Activated naive CD8-positive, alpha-beta T cell treated with anti-CD3 and anti-CD28 coated beads, Interleukin-2, amount 10 ng/mL, durations not matched to agents 7 days and 5 days (primary cell): ENCODE data around the gene NIT1. TPM values are rescaled to one million over a fixed set of nuclear protein-coding genes. Genes with fewer than 3 reads are reported as not detected.

Experiments used
- ATAC-seq: fragments of 150-1000 bp; cut with Tn5 transposase; one replicate; pipeline ENCODE4 v1.10.0; 2021; ENCODE audit warnings: low read depth, moderate library complexity
- POLR2A ChIA-PET: fragments of 350-600 bp; sonication (Branson Sonifier 250); formaldehyde crosslinking; loops from one replicate; lab custom pipeline; 2021; ENCODE audit warnings: antibody characterized with exemption; lab: Charles Lee
- DNase-seq: peaks from one replicate; pipeline ENCODE4 v3.0.0; 2021
- H3K27ac Mint-ChIP-seq: one replicate; pipeline ENCODE4 v1.8.0; 2022; ENCODE audit warnings: mild to moderate bottlenecking, mixed read lengths
- H3K27me3 Mint-ChIP-seq: one replicate; pipeline ENCODE4 v1.8.0; 2022; ENCODE audit warnings: mild to moderate bottlenecking, moderate library complexity, mixed read lengths
- H3K36me3 Mint-ChIP-seq: one replicate; pipeline ENCODE4 v1.8.0; 2021; ENCODE audit warnings: mild to moderate bottlenecking, mixed read lengths
- H3K4me1 Mint-ChIP-seq: one replicate; pipeline ENCODE4 v1.8.0; 2021; ENCODE audit warnings: mixed read lengths
- H3K4me3 Mint-ChIP-seq: one replicate; pipeline ENCODE4 v1.8.0; 2022; ENCODE audit warnings: mild to moderate bottlenecking, moderate library complexity, mixed read lengths
- H3K9me3 Mint-ChIP-seq: one replicate; pipeline ENCODE4 v1.8.0; 2021; ENCODE audit warnings: mixed read lengths
- total RNA-seq, 2 experiments: library from RNA; stranded (reverse); gene quantifications; one replicate each; pipeline ENCODE4 v1.2.3, GENCODE V29; 2021

NIT1 gene
- total RNA-seq, 2 experiments from 2014 or later = 44.7 to 49.3 TPM

DNA sequence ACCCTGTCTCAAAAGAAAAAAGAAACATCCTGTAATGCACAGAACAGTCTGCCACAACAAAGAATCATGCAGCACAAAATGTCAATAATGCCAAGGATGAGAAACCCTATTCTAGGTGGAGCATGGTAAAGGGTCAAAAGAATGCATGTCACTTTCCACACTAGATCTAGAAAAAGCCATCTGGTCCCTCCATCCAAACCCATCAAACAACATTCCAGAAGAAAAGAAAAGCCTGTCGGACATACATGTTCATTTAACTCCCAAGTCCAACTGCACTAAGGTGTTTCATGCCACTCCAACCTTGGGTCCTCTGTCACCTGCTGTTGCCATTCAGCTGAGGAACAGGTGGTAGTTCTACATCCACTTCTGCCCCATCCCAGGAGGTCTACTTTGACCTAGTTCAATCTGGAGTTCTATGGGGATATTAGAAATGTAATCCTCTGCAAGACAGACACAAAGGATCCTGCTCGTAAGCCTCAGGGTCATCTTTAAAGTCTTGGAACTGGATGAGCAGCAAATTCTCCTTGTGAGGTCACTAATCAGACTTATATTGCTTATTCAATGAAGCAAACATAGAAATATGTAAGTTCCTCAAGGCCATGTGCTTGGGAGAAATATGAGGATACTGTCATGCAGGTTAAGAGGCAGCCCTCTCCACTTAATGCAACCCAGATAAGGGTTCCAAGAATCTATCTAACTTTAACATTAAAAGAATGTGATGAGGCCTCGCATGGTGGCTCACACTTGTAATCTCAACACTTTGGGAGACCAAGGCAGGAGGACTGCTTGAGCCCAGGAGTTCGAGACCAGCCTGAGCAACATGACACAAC lies 10.9 kb downstream of the NIT1 start:
- H3K4me3 Mint-ChIP-seq = no peak overlapping the region
- peaks cover 38% of the 10 kb centered on the region for H3K36me3 Mint-ChIP-seq
- no peaks in the 10 kb centered on the region for H3K9me3 Mint-ChIP-seq
- no peaks in the 10 kb centered on the region for H3K27me3 Mint-ChIP-seq
- ATAC-seq (no peak), DNase-seq (no peak)
- no peak overlapping the region for H3K27ac Mint-ChIP-seq
- POLR2A ChIA-PET = interaction anchor here (1.7 kb wide), 1 partner anchor 11 kb away, joined by 4 read pairs; the partner anchor contains the start of genes NIT1 and PFDN2
- peaks cover 43% of the 10 kb centered on the region for H3K4me1 Mint-ChIP-seq

DNA sequence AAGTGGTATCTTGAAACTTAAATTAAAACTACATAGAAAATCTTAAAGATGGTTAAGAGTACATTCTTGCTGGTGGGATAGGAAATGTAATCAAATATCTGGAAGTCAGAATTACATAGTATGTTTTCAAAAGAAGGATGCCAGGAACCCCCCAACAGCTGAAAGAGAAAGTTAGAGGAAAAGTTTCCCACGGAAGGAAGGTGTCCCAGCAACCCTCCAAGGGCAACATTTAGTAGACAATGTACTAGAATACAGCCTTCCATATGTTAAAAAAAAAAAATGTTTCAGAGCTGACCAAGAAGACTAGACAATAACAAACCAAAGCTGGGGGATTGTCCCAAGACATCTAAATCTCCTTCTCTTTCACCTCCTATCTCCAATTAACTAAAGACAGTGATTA lies 12.4 kb downstream of the NIT1 start:
- H3K27ac Mint-ChIP-seq = no peak overlapping the region
- no peak for DNase-seq
- no peak for ATAC-seq
- H3K4me1 Mint-ChIP-seq = peaks cover 45% of the 10 kb centered on the region
- POLR2A ChIA-PET = interaction anchor here (1.7 kb wide), 1 partner anchor 13 kb away, joined by 4 read pairs; the partner anchor contains the start of genes NIT1 and PFDN2
- no peaks in the 10 kb centered on the region for H3K27me3 Mint-ChIP-seq
- H3K9me3 Mint-ChIP-seq = no peaks in the 10 kb centered on the region
- H3K36me3 Mint-ChIP-seq = peaks cover 36% of the 10 kb centered on the region
- peak overlapping the region; percentile 9 for H3K4me3 Mint-ChIP-seq

DNA sequence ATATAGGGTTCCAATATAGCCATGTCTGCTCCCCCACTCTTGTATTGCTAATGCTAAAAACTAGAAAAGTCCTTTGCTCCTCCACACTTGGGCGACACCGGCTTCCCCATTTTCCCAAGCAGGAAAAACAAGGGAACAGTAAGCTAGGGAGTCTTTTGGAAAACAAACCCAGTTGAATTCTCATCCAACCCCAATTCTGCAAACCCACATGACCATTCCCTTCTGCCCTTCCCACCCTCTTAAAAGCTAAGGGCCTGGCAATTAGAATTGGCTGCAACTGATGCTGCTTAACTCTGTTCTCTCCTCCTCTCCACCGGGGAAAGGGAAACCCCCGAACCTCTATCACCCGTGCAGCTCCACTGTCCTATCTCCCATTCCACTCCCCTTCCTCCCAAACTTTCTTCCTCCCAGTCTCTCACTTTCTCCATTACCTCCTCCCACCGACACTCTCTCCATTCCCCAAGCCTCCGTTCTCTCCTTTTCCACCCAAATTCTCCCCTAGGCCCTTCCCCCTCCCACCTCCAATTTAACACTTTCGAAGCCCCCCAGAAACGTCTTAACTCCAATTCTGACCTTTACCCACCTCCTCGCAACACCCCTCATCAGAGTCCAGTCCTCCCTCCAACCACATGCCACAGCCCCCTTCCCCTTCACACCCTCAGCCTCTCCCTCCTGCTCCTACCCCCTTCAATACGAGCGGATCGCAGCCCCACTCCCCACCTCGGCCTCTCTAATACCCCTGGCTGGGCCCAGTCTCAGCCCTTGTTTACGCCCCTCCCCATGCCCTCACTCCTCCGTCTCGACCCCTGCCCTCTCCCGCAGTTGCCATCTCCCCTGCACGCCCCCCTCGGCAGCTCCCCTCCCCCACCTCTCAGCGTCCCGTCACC lies 13.9 kb downstream of the NIT1 start:
- H3K27me3 Mint-ChIP-seq = no peaks in the 10 kb centered on the region
- DNase-seq = no peak
- H3K4me1 Mint-ChIP-seq = peaks cover 40% of the 10 kb centered on the region
- POLR2A ChIA-PET = interaction anchor here (0.6 to 2.4 kb wide), 13 partner anchors 10 to 118 kb away, joined by 3 to 15 read pairs (median 5); partner anchors contain the start of genes ARHGAP30, B4GALT3, F11R and PPOX
- no peak for ATAC-seq
- peaks cover 30% of the 10 kb centered on the region for H3K36me3 Mint-ChIP-seq
- H3K9me3 Mint-ChIP-seq = no peaks in the 10 kb centered on the region
- no peak overlapping the region for H3K27ac Mint-ChIP-seq
- H3K4me3 Mint-ChIP-seq = no peak overlapping the region

DNA sequence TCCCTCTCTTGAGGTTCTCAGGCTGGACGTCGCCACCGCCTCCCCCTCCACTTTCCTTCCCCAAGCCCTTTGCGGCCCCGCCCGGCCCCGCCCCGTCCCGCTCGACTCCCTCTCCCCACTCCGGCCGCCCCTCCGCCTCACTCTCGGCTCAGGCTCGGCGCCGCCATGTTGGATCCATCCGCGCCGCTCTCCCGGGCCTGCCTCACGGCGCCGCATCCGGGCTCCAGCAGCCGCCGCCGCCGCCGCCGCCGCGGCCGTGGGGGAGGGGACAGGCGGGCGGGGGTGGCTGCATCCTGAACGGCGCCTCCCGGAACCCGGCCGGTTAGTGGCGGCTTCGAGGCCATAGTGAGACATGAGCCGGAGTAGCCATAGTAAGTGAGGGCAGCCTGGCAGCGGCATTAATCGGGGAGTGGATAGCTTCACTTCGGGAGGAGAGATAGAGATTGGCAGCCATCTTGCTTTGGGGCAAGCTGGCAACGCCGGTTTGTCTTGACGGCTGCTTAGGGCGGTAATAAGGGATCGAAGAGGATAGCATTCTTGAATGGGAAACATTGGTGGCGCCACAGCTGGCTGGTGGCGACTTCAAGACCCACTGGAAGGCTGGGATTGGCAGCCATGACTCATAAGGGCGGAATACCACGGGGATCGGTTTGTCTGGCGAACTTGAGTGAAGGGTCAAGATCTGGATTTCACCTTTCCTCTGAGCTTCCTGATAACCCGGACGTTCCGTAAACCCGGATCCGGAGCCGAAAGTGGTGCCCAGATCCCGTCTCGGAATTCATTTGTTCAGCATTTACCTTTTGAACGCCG lies 14.7 kb downstream of the NIT1 start, which contains the start of gene DEDD:
DEDD (minus strand) TSS at position 258 of the 810 bp plus-strand sequence. CDS start 8,205 bp downstream, outside the sequence.
- no peaks in the 10 kb centered on the region for H3K27me3 Mint-ChIP-seq
- H3K4me3 Mint-ChIP-seq = no peak within 1 kb of the TSS
- H3K4me1 Mint-ChIP-seq = peaks cover 35% of the 10 kb centered on the region
- no peak within 1 kb of the TSS for H3K27ac Mint-ChIP-seq
- ATAC-seq = peak; percentile 98
- no peaks in the 10 kb centered on the region for H3K9me3 Mint-ChIP-seq
- POLR2A ChIA-PET = interaction anchor here (0.6 to 2.4 kb wide), 16 partner anchors 9 to 126 kb away, joined by 3 to 15 read pairs (median 4); partner anchors contain the start of genes ARHGAP30, B4GALT3, F11R and PCP4L1
- DNase-seq = peak; percentile 92
- H3K36me3 Mint-ChIP-seq = peaks cover 22% of the 10 kb centered on the region

DNA sequence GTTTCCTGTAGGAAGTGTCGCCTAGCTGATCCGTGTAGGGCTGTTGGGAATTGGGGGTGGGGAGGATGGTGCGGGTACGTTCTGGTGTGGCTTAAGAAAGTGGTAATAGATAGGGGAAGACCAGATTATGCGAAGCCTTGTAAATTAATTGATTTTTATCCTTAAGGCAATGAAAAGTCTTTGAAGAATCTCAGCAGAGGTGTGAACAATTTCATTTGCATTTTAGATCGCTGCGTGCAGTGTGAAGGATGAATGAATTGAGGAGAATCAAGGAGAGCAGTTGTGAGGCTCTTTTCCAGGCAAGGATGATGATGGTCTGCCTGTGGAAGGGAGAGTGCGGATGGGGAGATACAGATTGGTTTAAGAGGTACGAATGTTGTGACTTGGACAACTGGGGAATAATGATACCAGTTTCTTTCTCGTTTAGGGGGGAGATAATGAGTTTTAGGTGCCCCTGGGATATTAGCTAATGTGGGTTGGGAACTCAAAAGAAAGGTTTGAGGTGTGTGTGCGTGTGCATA lies 15.4 kb downstream of the NIT1 start:
- no peaks in the 10 kb centered on the region for H3K9me3 Mint-ChIP-seq
- no peak overlapping the region for H3K27ac Mint-ChIP-seq
- peaks cover 16% of the 10 kb centered on the region for H3K36me3 Mint-ChIP-seq
- H3K4me1 Mint-ChIP-seq = peaks cover 30% of the 10 kb centered on the region
- POLR2A ChIA-PET = interaction anchor here (0.6 to 2.6 kb wide), 14 partner anchors 8 to 125 kb away, joined by 3 to 15 read pairs (median 6); partner anchors contain the start of genes ARHGAP30, B4GALT3, F11R and PCP4L1
- H3K27me3 Mint-ChIP-seq = no peaks in the 10 kb centered on the region
- H3K4me3 Mint-ChIP-seq = no peak overlapping the region
- no peak for ATAC-seq
- DNase-seq = no peak

DNA sequence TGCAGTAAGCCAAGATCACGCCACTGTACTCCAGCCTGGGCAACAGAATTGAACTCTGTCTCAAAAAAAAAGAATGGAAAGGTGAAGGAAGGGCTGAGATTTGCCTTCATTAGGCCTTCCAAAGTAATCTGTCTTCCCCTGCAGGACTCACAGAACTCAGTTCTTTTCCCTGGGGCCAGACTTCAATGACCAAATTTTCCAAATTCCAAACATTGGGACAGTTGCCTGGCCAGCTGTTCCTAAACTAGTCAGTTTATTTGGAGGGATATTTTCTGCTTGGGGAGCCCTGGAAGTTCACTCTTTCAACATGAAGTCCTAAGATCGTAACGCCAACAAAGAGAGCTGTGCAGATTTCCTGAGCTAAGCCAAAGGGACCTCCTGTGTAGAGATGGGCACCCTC lies 20.0 kb downstream of the NIT1 start:
- ATAC-seq = no peak
- H3K4me1 Mint-ChIP-seq = peaks cover 5% of the 10 kb centered on the region
- H3K27ac Mint-ChIP-seq = no peak overlapping the region
- no peak for DNase-seq
- no peaks in the 10 kb centered on the region for H3K9me3 Mint-ChIP-seq
- H3K4me3 Mint-ChIP-seq = no peak overlapping the region
- no peaks in the 10 kb centered on the region for H3K27me3 Mint-ChIP-seq
- POLR2A ChIA-PET = interaction anchor here (0.6 to 2.2 kb wide), 3 partner anchors 16 to 69 kb away, joined by 3 to 6 read pairs (median 3); partner anchors contain the start of gene UFC1
- peaks cover 2% of the 10 kb centered on the region for H3K36me3 Mint-ChIP-seq

DNA sequence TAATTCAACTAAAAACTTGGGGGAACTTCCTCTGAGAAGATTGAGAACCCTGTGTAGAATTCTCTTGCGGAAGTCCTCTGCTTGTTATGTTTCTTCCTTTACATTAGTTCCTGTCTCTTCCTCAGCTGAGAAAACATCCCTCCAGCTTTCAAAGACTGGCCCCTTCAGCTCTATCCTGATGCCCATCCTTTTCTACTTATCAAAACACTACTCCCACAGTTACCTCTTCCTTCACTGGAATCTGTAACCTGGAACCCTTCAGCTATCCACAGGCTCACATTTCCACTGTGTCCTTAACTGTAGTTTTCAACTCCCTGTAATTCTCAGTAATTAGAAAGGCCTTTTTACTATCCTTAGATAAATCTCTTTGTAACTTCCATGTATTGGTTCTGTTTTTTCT lies 20.5 kb downstream of the NIT1 start:
- H3K9me3 Mint-ChIP-seq = no peaks in the 10 kb centered on the region
- DNase-seq (no peak), ATAC-seq (no peak)
- peak overlapping the region; percentile 37 for H3K27ac Mint-ChIP-seq
- H3K36me3 Mint-ChIP-seq = peaks cover 2% of the 10 kb centered on the region
- no peak overlapping the region for H3K4me3 Mint-ChIP-seq
- POLR2A ChIA-PET = interaction anchor here (0.6 to 2.2 kb wide), 3 partner anchors 15 to 69 kb away, joined by 3 to 6 read pairs (median 3); partner anchors contain the start of gene UFC1
- H3K27me3 Mint-ChIP-seq = no peaks in the 10 kb centered on the region
- H3K4me1 Mint-ChIP-seq = peaks cover 5% of the 10 kb centered on the region

DNA sequence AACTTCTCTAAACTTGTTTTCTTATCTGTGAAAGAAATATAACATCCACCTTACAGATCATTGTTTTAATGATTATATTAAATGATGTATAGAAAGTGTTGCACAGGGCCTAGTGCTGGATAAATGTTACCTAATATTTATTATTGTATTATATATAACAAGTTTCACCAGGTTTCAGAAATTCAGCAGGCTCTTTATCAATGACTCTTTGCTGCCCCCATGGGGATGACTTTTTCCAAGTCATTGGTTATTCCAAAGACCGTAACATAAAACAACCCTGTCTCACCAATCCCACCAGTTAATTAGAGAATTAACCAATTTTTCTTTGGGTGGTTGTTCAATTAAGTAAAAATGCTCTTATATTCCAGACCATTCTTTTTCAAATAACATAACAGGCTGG lies 21.9 kb downstream of the NIT1 start:
- DNase-seq (no peak), ATAC-seq (no peak)
- POLR2A ChIA-PET = interaction anchor here (0.7 kb wide), 1 partner anchor 26 kb away, joined by 3 read pairs; the partner anchor contains the start of gene PPOX
- no peak overlapping the region for H3K27ac Mint-ChIP-seq
- no peak overlapping the region for H3K4me3 Mint-ChIP-seq
- H3K4me1 Mint-ChIP-seq = peaks cover 5% of the 10 kb centered on the region
- H3K36me3 Mint-ChIP-seq = peaks cover 2% of the 10 kb centered on the region
- H3K27me3 Mint-ChIP-seq = no peaks in the 10 kb centered on the region
- H3K9me3 Mint-ChIP-seq = no peaks in the 10 kb centered on the region

DNA sequence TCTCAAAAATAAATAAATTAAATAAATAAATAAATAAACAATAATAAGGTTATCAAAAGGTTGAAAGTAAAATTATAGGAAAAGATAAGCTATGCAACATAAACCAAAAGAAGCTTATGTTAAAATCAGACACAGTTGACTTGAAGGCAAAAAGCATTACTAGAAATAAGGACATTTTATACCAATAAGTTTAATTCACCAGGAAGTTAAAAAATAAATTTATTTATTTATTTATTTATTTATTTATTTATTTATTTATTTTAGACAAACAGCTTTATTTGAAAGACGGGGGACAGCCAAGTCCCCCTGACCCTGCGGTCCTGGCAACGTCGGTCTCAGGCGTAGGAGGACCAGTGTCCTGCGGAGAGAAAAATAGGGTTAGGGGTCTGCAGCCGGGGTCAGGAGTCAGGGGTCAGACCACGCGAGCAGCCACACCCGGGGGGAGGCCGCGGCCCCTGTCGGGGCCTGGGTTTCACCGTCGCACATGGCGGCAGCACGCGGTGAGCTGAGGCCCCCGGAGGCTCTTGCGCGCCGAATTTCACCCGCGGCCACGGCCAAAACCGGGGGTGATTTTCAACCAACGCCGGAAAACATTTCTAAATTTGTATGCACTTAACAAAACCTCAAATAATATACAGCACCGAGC lies 23.0 kb downstream of the NIT1 start:
- no peak overlapping the region for H3K27ac Mint-ChIP-seq
- H3K4me1 Mint-ChIP-seq = peaks cover 3% of the 10 kb centered on the region
- H3K27me3 Mint-ChIP-seq = no peaks in the 10 kb centered on the region
- POLR2A ChIA-PET = interaction anchor here (0.5 to 1.3 kb wide), 5 partner anchors 8 to 101 kb away, joined by 3 to 5 read pairs (median 4); partner anchors contain the start of gene DEDD
- ATAC-seq (no peak), DNase-seq (no peak)
- H3K4me3 Mint-ChIP-seq = no peak overlapping the region
- H3K9me3 Mint-ChIP-seq = no peaks in the 10 kb centered on the region
- H3K36me3 Mint-ChIP-seq = peaks cover 1% of the 10 kb centered on the region

DNA sequence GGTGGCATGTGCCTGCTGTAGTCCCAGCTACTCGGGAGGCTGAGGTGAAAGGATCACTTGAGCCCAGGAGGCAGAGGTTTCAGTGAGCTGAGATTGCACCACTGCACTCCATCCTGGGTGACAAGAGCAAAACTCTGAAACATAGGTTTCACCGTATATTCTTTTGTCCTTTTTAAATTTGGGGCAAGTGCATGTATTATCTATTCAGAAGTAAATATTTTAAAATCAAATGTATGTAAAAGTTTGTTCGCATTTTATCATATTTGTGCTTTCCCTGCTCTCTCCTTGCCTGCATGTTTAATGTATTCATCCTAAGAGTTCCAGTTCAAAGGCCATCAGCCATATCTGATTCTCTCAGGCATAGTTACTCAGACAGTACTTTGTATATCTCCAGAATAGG lies 27.9 kb downstream of the NIT1 start:
- ATAC-seq (no peak), DNase-seq (no peak)
- no peak overlapping the region for H3K27ac Mint-ChIP-seq
- POLR2A ChIA-PET = interaction anchor here (0.6 kb wide), 1 partner anchor 459 kb away, joined by 5 read pairs; no protein-coding TSS in a partner anchor
- H3K4me3 Mint-ChIP-seq = no peak overlapping the region
- H3K9me3 Mint-ChIP-seq = no peaks in the 10 kb centered on the region
- H3K4me1 Mint-ChIP-seq = no peaks in the 10 kb centered on the region
- no peaks in the 10 kb centered on the region for H3K27me3 Mint-ChIP-seq
- no peaks in the 10 kb centered on the region for H3K36me3 Mint-ChIP-seq

DNA sequence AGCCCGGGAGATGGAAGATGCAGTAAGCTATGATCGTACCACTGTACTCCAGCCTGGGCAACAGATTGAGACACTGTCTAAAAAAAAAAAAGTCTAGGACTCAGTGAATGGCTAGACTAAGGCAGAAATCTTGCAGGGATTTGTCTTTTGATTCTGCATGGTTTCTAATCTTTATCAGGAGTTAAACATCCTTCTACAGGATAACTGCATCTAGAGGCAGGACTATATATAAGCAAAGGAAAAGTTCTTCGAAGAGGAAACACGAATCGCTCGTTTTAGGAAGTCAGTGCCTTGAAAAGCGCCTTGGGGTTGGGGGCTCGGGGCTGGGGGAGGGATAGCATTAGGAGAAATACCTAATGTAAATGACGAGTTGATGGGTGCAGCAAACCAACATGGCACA lies 35.3 kb downstream of the NIT1 start:
- no peaks in the 10 kb centered on the region for H3K27me3 Mint-ChIP-seq
- H3K9me3 Mint-ChIP-seq = no peaks in the 10 kb centered on the region
- H3K4me3 Mint-ChIP-seq = peak overlapping the region; percentile 99
- DNase-seq = no peak
- peaks cover 13% of the 10 kb centered on the region for H3K36me3 Mint-ChIP-seq
- POLR2A ChIA-PET = interaction anchor here (0.7 to 3.2 kb wide), 15 partner anchors 13 to 153 kb away, joined by 3 to 37 read pairs (median 6); partner anchors contain the start of genes ARHGAP30, B4GALT3, DEDD and F11R
- ATAC-seq = peak; percentile 6
- H3K4me1 Mint-ChIP-seq = peaks cover 13% of the 10 kb centered on the region
- peak overlapping the region; percentile 100 for H3K27ac Mint-ChIP-seq
